OCI-LY7 (cell line): ENCODE results near the gene SHC1. TPM values are rescaled to one million over a fixed set of nuclear protein-coding genes. Genes with fewer than 3 reads are reported as not detected.

Source experiments
- BruUV-seq: library from RNA; stranded (reverse); fragments of 400-500 nt; replicated peaks from 2 replicates; lab custom pipeline; 2021; lab: Mats Ljungman, UMichigan
- CTCF ChIA-PET: fragments of 300-600 bp; sonication (Branson Sonifier 250); formaldehyde crosslinking; loops from one replicate; lab custom pipeline; 2022; ENCODE audit warnings: antibody characterized with exemption; ENCODE audit not compliant: unreplicated experiment; lab: Charles Lee
- POLR2A ChIA-PET: fragments of 300-600 bp; sonication (Branson Sonifier 250); formaldehyde crosslinking; loops from one replicate; lab custom pipeline; 2022; ENCODE audit warnings: antibody characterized with exemption; lab: Charles Lee
- DNase-seq: peaks from one replicate; pipeline ENCODE4 v3.0.0-alpha.2; 2015; ENCODE audit warnings: low spot score
- H2AFZ ChIP-seq: fragments of 200-600 bp; sonication (generic), shearing (Covaris generic); 2 replicates; pipeline ENCODE4 v1.6.1; 2014; ENCODE audit warnings: mild to moderate bottlenecking, antibody characterized with exemption, low read length, moderate library complexity
- H3K27ac ChIP-seq: fragments of 200-600 bp; sonication (generic); 2 replicates; pipeline ENCODE4 v1.5.1; 2014; ENCODE audit warnings: mixed run types, low read depth, mild to moderate bottlenecking, moderate library complexity, low read length, inconsistent platforms; ENCODE audit not compliant: poor library complexity, severe bottlenecking
- H3K36me3 ChIP-seq: fragments of 200-600 bp; sonication (generic); 2 replicates; pipeline ENCODE4 v1.6.1; 2014; ENCODE audit warnings: mild to moderate bottlenecking, antibody characterized with exemption, low read length, moderate library complexity, mixed read lengths; ENCODE audit not compliant: insufficient read depth
- H3K4me1 ChIP-seq: fragments of 200-600 bp; sonication (generic); 2 replicates; pipeline ENCODE4 v1.5.1; 2014; ENCODE audit warnings: mild to moderate bottlenecking, low read length; ENCODE audit not compliant: insufficient read depth, poor library complexity, severe bottlenecking
- H3K4me2 ChIP-seq: fragments of 200-600 bp; sonication (generic); 2 replicates; pipeline ENCODE4 v1.6.1; 2014; ENCODE audit warnings: mild to moderate bottlenecking, low read length
- H3K4me3 ChIP-seq: fragments of 200-600 bp; sonication (generic); 2 replicates; pipeline ENCODE4 v1.5.1; 2014; ENCODE audit warnings: mild to moderate bottlenecking, low read depth, low read length; ENCODE audit not compliant: poor library complexity, severe bottlenecking
- H3K79me2 ChIP-seq: fragments of 200-600 bp; sonication (generic); 2 replicates; pipeline ENCODE4 v1.6.1; 2016; ENCODE audit warnings: low read depth, mild to moderate bottlenecking, low read length, moderate library complexity, mixed read lengths; ENCODE audit not compliant: insufficient read depth
- H3K9me2 ChIP-seq: fragments of 200-600 bp; sonication (generic); 2 replicates; pipeline ENCODE4 v1.6.1; 2016; ENCODE audit warnings: mild to moderate bottlenecking, low read length, mixed read lengths; ENCODE audit not compliant: insufficient read depth
- H3K9me3 ChIP-seq: fragments of 200-600 bp; sonication (generic); 2 replicates; pipeline ENCODE4 v1.6.1; 2014; ENCODE audit warnings: mild to moderate bottlenecking, mixed run types, low read length, mixed read lengths
- H4K20me1 ChIP-seq: fragments of 200-600 bp; sonication (generic); 2 replicates; pipeline ENCODE4 v1.6.1; 2014; ENCODE audit warnings: mild to moderate bottlenecking, antibody characterized with exemption, low read length, moderate library complexity, mixed read lengths; ENCODE audit not compliant: insufficient read depth
- EZH2phosphoT487 ChIP-seq: fragments of 200-600 bp; sonication (generic); IDR thresholded peaks from 2 replicates; pipeline ENCODE4 v1.6.1; 2018; ENCODE audit warnings: low read depth, borderline replicate concordance, mild to moderate bottlenecking, mixed run types, antibody characterized with exemption, low read length, moderate library complexity, mixed read lengths
- intact Hi-C: fragments of 100-400 bp; cut with micrococcal nuclease; formaldehyde crosslinking; loops from one replicate; pipeline ENCODE4 v1.10.0; 2022; ENCODE audit not compliant: unreplicated experiment
- total RNA-seq, 2 experiments: library from RNA; depleted of rRNA in 1 of 2; stranded (reverse); fragments of >200 nt in 1 of 2; shearing (Covaris generic) in 1 of 2; gene quantifications; 2 replicates each; pipeline ENCODE4 v1.2.3, GENCODE V29; 2014 to 2022
- TF ChIP-seq, protein P1 (sequence below): fragments of 200-600 bp; sonication (generic); conservative IDR thresholded peaks from 2 replicates; pipeline ENCODE4 v1.5.1; 2014; ENCODE audit warnings: mild to moderate bottlenecking, antibody characterized with exemption, low read length, moderate library complexity, mixed read lengths

Gene SHC1
- total RNA-seq, 2 experiments from 2014 or later: 37.6 to 77.4 TPM

DNA sequence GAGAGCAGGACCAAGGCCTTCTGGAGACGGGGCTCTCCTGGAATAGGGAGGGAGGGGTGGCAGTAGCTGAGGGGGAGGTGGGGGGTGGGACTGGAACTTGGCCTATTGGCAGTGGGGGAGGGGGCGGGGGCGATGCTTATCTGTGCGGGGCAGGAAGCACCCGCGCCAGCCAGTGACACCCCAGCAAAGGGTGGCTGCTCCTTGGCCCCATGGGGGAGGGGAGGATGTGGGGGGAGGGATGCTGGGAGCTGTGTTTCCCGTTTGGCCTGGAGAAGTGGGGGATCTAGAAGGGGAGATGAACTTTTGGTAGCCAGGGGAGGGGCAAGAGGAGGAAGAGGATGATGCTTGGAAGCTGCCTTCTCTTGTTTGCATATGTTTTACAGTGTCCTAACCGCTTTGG is 43.1 kb upstream of the SHC1 start:
- TF ChIP-seq EZH2phosphoT487: no peak
- TF ChIP-seq, protein P1, sequence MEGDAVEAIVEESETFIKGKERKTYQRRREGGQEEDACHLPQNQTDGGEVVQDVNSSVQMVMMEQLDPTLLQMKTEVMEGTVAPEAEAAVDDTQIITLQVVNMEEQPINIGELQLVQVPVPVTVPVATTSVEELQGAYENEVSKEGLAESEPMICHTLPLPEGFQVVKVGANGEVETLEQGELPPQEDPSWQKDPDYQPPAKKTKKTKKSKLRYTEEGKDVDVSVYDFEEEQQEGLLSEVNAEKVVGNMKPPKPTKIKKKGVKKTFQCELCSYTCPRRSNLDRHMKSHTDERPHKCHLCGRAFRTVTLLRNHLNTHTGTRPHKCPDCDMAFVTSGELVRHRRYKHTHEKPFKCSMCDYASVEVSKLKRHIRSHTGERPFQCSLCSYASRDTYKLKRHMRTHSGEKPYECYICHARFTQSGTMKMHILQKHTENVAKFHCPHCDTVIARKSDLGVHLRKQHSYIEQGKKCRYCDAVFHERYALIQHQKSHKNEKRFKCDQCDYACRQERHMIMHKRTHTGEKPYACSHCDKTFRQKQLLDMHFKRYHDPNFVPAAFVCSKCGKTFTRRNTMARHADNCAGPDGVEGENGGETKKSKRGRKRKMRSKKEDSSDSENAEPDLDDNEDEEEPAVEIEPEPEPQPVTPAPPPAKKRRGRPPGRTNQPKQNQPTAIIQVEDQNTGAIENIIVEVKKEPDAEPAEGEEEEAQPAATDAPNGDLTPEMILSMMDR: no peak
- no peaks in the 10 kb centered on the region for H4K20me1 ChIP-seq
- H3K9me2 ChIP-seq: no peaks in the 10 kb centered on the region
- peaks cover 81% of the 10 kb centered on the region for H3K4me1 ChIP-seq
- peaks cover 22% of the 10 kb centered on the region; the same call in 1 of the 2 replicates for H3K36me3 ChIP-seq
- H3K9me3 ChIP-seq: no peaks in the 10 kb centered on the region
- no peak overlapping the region for H3K4me3 ChIP-seq
- H2AFZ ChIP-seq: no peak overlapping the region
- H3K4me2 ChIP-seq: peak overlapping the region; percentile 62
- intact Hi-C loops: no loop called here
- no peaks in the 10 kb centered on the region for H3K79me2 ChIP-seq
- ChIA-PET CTCF (no interaction called here), POLR2A (interaction anchor here (1.2 kb wide), 1 partner anchor 9 kb away, joined by 3 read pairs; no protein-coding TSS in a partner anchor)
- BruUV-seq: no TSS peak
- no peak for DNase-seq
- peak overlapping the region; percentile 58 for H3K27ac ChIP-seq

DNA sequence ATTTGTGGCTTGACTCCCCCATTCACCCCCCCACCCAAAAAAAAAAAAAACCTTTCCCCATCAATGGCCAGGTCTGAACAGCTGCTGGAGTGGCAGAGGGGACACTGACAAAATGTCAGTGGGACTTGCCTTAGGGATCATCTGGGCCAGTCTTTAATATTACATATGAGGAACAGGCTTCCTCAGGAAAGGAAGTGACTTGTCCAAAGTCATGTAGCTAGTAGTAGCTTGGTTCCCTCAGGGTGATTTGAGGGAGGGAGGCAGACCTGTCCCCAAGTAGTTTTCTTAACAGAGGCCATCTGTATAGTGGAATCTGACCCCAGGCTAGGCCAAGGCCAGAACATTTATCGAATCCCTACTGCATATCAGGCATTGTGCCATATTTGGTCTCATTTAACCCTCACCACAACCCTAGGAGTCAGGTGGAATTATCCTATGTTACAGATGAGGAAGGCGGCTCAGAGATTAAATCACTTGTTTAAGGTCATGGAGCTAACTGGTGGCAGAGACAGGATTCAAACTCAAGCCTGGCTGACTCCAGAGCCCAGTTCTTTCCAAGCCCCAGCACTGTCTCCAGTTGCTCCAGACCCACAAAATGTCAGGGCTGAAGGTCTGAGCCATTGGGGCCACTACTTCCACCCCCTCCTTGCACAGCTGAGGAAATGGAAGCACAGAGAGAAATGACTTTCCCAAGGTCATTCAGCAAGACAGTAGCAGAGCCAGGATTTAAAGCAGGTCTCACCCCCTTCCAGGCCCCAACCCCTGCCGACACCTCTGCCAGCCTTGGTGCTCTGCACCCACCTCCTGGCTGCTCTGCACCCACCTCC is 42.4 kb upstream of the SHC1 start:
- Histone ChIP-seq H3K9me2 (no peaks in the 10 kb centered on the region), H3K36me3 (peaks cover 22% of the 10 kb centered on the region; the same call in 1 of the 2 replicates), H2AFZ (no peak overlapping the region), H3K4me3 (no peak overlapping the region), H3K79me2 (no peaks in the 10 kb centered on the region), H4K20me1 (no peaks in the 10 kb centered on the region), H3K27ac (peak overlapping the region; percentile 58), H3K4me2 (peak overlapping the region; percentile 62), H3K9me3 (no peaks in the 10 kb centered on the region), H3K4me1 (peaks cover 81% of the 10 kb centered on the region)
- TF ChIP-seq, protein P1: no peak
- TF ChIP-seq EZH2phosphoT487: no peak
- CTCF ChIA-PET: no interaction called here
- intact Hi-C loops: no loop called here
- BruUV-seq: no TSS peak
- POLR2A ChIA-PET: interaction anchor here (0.7 to 1.2 kb wide), 4 partner anchors 10 to 46 kb away, joined by 3 to 4 read pairs (median 4); no protein-coding TSS in a partner anchor
- no peak for DNase-seq
